Gastrocnemius medialis (tissue), 4 donors: ENCODE data around the gene CALM1. TPM values are rescaled to one million over a fixed set of nuclear protein-coding genes. Genes with fewer than 3 reads are reported as not detected.

Experiments used
- ATAC-seq, 2 donors: fragments of 150-250 bp; one replicate each; pipeline ENCODE4 v1.9.1; 2016
- DNase-seq, 2 donors: peaks; one replicate each; pipeline ENCODE4 v3.0.0-alpha.2; 2019
- H3K27ac ChIP-seq, 4 donors: fragments of 200-600 bp; sonication (generic); 1 replicate in 1 of 4; 2 replicates in 3 of 4; pipeline ENCODE4 v1.5.1; 2016 to 2018; ENCODE audit warnings: mild to moderate bottlenecking in 2 of 4, moderate library complexity in 1 of 4
- H3K27me3 ChIP-seq, 3 donors: fragments of 200-600 bp; sonication (generic) in 2 of 3; 1 replicate in 1 of 3; 2 replicates in 2 of 3; pipeline versions ENCODE4 v1.5.1 to v1.6.0; 2016 to 2019; ENCODE audit warnings: mild to moderate bottlenecking in 1 of 3, moderate library complexity in 1 of 3
- H3K36me3 ChIP-seq, 2 donors: fragments of 200-600 bp; sonication (generic) in 1 of 2; one replicate each; pipeline ENCODE4 v1.5.1; 2017 to 2018
- H3K4me1 ChIP-seq, 2 donors: fragments of 200-600 bp; sonication (generic) in 1 of 2; one replicate each; pipeline ENCODE4 v1.5.1; 2016 to 2017; ENCODE audit warnings: mild to moderate bottlenecking in 2 of 2
- H3K4me3 ChIP-seq, 4 donors: fragments of 200-600 bp; sonication (generic) in 3 of 4; 1 replicate in 1 of 4; 2 replicates in 3 of 4; pipeline ENCODE4 v1.5.1; 2016 to 2019; ENCODE audit warnings: mild to moderate bottlenecking in 2 of 4
- H3K9me3 ChIP-seq, 3 donors: fragments of 200-600 bp; sonication (generic) in 2 of 3; 1 replicate in 1 of 3; 2 replicates in 2 of 3; pipeline ENCODE4 v1.5.1; 2016 to 2019
- POLR2A ChIP-seq, 2 donors: fragments of 450-650 bp; IDR thresholded peaks; one replicate each; pipeline ENCODE4 v1.6.1; 2017; ENCODE audit warnings: antibody characterized with exemption in 2 of 2, mild to moderate bottlenecking in 2 of 2, moderate library complexity in 2 of 2
- in situ Hi-C, 4 donors: fragments of 200-750 bp; cut with MboI; loops; one replicate each; pipeline versions ENCODE4 v1.15.0 to v1.8.0; 2017; ENCODE audit warnings: low sequenced_read_pairs in 4 of 4
- intact Hi-C: fragments of 100-400 bp; cut with DNase I; formaldehyde crosslinking; loops from one replicate; pipeline ENCODE4 v1.15.1; 2023; ENCODE audit warnings: low total_unique reads
- total RNA-seq, 4 donors: library from RNA; depleted of rRNA; stranded (reverse); fragments of >200 nt; gene quantifications; one replicate each; pipeline versions ENCODE4 v1.1.0 to v1.2.3, GENCODE V29; 2016
- TF ChIP-seq, protein P1 (sequence below), 5 experiments: fragments of 450-650 bp in 3 of 5; fragments of 200-600 bp in 2 of 5; sonication (generic) in 2 of 5; IDR thresholded peaks in 4 of 5; conservative IDR thresholded peaks in 1 of 5; 1 replicate in 4 of 5; 2 replicates in 1 of 5; pipeline ENCODE4 v1.5.1; 2016 to 2019; ENCODE audit warnings: antibody characterized with exemption in 5 of 5, mild to moderate bottlenecking in 3 of 5, moderate library complexity in 3 of 5

Gene CALM1
- total RNA-seq, 4 donors from 2014 or later = 466 to 1,278 (median 1,009) TPM

DNA sequence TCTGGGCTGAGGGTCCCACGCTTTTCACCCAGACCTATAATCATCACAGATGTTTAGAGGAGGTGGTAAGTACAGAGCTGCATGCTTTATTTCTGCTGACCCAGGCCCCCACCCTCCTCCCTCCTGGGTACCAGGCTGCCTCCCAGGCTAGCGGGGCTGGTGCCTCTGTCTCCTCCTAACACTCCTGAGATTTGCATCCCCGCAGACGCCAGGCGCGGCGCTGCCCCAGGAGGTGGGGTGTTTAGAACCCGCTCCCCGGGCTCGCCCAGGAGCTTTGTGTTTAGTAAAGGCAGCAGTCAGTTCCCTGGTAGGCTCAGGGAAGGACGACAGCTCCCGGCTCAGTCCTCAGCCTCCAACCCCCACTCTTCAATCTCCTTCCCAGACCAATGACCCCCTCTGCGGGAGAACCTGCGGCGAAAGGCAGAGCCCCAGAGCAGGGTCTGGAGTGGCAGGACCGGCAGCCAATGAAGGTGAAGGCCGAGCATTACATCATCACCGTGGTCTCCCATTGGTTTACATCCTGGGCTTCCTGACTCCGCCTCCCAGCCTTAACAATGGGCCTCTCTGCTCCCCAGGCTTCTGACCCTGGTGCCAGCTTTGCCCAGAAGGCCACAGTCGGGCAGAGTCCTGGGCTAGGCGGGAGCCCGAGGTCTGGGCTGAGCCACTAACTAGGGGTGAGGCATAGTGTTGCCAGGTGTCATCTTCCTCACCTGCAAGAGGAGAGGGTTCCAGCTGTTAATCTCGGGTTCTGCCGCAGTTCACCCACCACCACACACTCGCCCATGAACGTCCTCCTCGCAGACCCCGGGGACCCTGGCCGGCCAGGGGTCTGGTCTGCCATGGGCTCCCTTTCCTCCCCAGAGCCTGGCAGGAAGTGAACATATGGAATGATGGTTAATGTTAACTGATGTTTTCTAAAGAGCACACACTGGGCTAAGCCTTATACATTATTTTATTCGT lies 57.5 kb downstream of the CALM1 start:
- H3K27me3 ChIP-seq = no peaks in the 10 kb centered on the region
- intact Hi-C loops = no loop called here
- ATAC-seq (peak in 1 of 2 donors; percentile 37), DNase-seq (no peak)
- peak overlapping the region in 3 of 4 donors; percentile 27 to 66 (median 52) for H3K27ac ChIP-seq
- H3K4me3 ChIP-seq = no peak overlapping the region
- TF ChIP-seq, protein P1, sequence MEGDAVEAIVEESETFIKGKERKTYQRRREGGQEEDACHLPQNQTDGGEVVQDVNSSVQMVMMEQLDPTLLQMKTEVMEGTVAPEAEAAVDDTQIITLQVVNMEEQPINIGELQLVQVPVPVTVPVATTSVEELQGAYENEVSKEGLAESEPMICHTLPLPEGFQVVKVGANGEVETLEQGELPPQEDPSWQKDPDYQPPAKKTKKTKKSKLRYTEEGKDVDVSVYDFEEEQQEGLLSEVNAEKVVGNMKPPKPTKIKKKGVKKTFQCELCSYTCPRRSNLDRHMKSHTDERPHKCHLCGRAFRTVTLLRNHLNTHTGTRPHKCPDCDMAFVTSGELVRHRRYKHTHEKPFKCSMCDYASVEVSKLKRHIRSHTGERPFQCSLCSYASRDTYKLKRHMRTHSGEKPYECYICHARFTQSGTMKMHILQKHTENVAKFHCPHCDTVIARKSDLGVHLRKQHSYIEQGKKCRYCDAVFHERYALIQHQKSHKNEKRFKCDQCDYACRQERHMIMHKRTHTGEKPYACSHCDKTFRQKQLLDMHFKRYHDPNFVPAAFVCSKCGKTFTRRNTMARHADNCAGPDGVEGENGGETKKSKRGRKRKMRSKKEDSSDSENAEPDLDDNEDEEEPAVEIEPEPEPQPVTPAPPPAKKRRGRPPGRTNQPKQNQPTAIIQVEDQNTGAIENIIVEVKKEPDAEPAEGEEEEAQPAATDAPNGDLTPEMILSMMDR (IDR thresholded peaks at IDR 0.05 in 4 of 5, conservative IDR thresholded peaks at IDR 0.05 in 1 of 5) = no peak
- peak in 1 of 2 donors; percentile 21 for TF ChIP-seq POLR2A (IDR thresholded peaks at IDR 0.05)
- H3K36me3 ChIP-seq = no peaks in the 10 kb centered on the region
- no peaks in the 10 kb centered on the region for H3K9me3 ChIP-seq
- in situ Hi-C loops = no loop called here
- H3K4me1 ChIP-seq = no peaks in the 10 kb centered on the region

DNA sequence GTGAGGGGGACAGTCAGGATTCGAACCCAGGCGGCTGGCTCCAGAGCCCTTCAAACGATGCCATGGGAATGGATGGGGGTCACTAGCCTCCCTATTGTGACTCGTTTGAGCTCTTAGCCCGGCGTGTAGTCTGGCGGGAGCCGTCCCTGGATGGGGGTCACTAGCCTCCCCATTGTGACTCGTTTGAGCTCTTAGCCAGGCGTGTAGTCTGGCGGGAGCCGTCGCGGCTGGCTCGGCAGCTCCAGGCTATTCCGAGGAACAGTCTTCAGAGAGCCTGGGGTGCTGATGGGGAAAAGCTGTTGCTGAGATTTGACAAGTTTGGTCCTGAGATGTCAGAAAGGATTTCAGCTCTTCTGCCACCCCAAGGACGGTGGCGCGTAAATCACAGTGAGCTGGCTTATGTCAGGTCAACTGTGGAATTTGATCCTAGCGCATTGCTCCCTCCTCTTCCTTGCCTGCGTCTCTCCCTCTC lies 58.3 kb downstream of the CALM1 start:
- Histone ChIP-seq H3K36me3 (no peaks in the 10 kb centered on the region), H3K27me3 (no peaks in the 10 kb centered on the region), H3K9me3 (no peaks in the 10 kb centered on the region), H3K4me1 (no peaks in the 10 kb centered on the region), H3K27ac (no peak overlapping the region), H3K4me3 (no peak overlapping the region)
- intact Hi-C loops = loop anchor here (5.0 kb wide), 1 partner anchor 38 kb away; no protein-coding TSS in a partner anchor
- DNase-seq = no peak
- peak in 1 of 2 donors; percentile 57 for ATAC-seq
- in situ Hi-C loops = no loop called here
- no peak for TF ChIP-seq POLR2A (IDR thresholded peaks at IDR 0.05)
- TF ChIP-seq, protein P1 (IDR thresholded peaks at IDR 0.05 in 4 of 5, conservative IDR thresholded peaks at IDR 0.05 in 1 of 5) = no peak

DNA sequence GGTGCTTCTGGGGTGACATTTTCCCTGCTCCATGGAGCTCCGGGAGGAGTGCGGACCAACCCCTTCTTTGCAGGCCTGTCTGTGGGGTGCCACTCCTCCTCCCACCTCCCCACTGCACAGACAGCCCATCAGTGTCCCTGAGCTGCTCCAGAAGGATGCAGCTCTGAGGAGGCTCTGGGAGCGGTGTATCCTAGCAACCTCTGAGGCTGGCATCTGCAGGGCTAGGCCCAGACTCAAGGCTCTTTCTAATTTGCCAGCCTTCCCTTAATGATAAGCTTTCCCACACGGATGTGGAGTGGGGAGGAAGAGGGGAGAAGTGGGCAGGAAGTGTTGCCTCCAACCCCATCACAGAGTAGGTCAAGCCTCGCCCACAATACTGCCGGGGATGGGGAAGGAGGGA lies 59.7 kb downstream of the CALM1 start:
- intact Hi-C loops = loop anchor here (5.0 kb wide), 1 partner anchor 39 kb away; no protein-coding TSS in a partner anchor
- Histone ChIP-seq H3K36me3 (no peaks in the 10 kb centered on the region), H3K4me1 (no peaks in the 10 kb centered on the region), H3K27ac (no peak overlapping the region), H3K27me3 (no peaks in the 10 kb centered on the region), H3K9me3 (no peaks in the 10 kb centered on the region), H3K4me3 (no peak overlapping the region)
- no peak for DNase-seq
- TF ChIP-seq, protein P1 (IDR thresholded peaks at IDR 0.05 in 4 of 5, conservative IDR thresholded peaks at IDR 0.05 in 1 of 5) = no peak
- TF ChIP-seq POLR2A (IDR thresholded peaks at IDR 0.05) = no peak
- in situ Hi-C loops = no loop called here
- ATAC-seq = no peak

DNA sequence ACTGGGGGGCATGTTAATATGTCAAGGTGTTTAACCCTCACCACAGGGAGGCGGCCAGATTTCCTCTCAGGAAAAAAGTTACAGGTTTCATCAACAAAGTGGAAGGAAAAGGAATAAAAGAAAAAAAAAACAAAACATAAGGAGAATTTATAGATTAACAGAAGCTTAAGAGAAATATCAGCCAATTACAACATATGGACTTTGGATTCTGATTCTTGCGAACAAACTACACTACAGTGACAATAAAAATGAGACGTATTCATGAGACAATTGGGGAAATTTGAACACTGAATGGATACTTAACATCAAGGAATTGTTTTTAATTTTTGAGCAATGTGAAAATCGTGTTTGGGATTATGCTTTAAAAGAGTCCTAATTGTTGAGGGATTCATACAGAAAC lies 60.4 kb downstream of the CALM1 start:
- no peaks in the 10 kb centered on the region for H3K4me1 ChIP-seq
- no peak overlapping the region for H3K4me3 ChIP-seq
- H3K9me3 ChIP-seq = no peaks in the 10 kb centered on the region
- TF ChIP-seq POLR2A (IDR thresholded peaks at IDR 0.05) = no peak
- TF ChIP-seq, protein P1 (IDR thresholded peaks at IDR 0.05 in 4 of 5, conservative IDR thresholded peaks at IDR 0.05 in 1 of 5) = no peak
- intact Hi-C loops (loop anchor here (5.0 kb wide), 1 partner anchor 40 kb away; no protein-coding TSS in a partner anchor), in situ Hi-C loops (no loop called here)
- H3K27me3 ChIP-seq = no peaks in the 10 kb centered on the region
- DNase-seq (no peak), ATAC-seq (no peak)
- H3K27ac ChIP-seq = no peak overlapping the region
- H3K36me3 ChIP-seq = no peaks in the 10 kb centered on the region

Other genes starting within 250 kb of the CALM1 start
- gene PSMC1, start 140.5 kb upstream of the CALM1 start, total RNA-seq = 100 to 1,000 TPM; 374 to 642 (median 528) TPM
- 10 to 100 TPM in 2 of 4 donors, 1 to 10 TPM in 2; 7.5 to 11.8 (median 10.2) TPM for gene NRDE2, start 65.1 kb upstream of the CALM1 start, total RNA-seq